ENCODE data around the gene SLC18A2. TPM values are rescaled to one million over a fixed set of nuclear protein-coding genes. Genes with fewer than 3 reads are reported as not detected.

The SLC18A2 gene
- total RNA-seq, result 1.0 TPM

DNA sequence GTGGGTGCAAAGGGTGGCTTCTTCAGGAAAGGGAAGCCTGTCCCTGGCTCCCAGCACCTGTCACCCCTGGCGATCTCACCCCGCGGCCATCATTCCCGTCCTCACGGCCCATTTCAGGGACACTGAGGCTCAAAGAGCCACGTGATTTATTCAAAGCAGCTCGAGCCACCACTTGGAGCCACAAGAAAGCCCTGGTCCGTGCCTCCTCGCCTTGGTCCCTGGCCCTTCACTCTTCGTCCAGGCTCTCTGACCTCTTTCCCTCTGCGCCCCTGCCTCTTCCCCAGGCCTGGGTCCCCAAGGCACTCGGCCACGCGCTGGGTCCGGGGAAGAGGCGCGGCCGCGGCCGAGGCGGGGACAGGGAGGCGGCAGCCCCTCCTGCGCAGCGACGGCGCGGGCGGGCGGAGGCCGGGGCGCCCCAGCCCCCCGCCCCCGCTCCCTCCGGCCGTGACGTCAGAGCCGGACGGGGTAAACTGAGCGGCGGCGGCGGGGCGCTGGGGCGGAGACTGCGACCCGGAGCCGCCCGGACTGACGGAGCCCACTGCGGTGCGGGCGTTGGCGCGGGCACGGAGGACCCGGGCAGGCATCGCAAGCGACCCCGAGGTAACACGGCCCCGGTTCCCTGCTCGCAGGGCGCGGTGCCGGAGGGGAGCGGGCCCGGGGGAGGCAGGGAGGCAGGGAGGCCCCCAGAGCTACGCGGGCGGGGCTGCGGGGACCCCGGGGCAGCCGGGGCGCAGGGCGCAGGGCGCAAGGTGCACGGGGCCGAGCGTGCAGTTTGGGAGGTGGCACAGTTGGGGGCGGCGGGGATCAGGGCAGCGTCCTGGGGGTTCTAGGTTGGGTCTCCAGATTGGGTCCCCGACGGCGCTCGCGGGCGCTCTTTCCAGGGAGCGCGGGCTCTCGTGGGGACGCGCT lies at the start of gene SLC18A2:
TSS of gene SLC18A2 (plus strand) at position 494 of the 909 bp plus-strand sequence. CDS start 580 bp downstream, outside the sequence.
- Histone ChIP-seq H3K27ac (ENCODE audit: low read depth, low read length) (no peak within 1 kb of the TSS), H3K9me3 (ENCODE audit: control insufficient read depth in 3 of 3, low read length in 3 of 3) (no peaks in the 10 kb centered on the region), H3K9ac (ENCODE audit: low read depth in 1 of 3, low read length in 3 of 3) (no peak within 1 kb of the TSS), H3K36me3 (ENCODE audit: control insufficient read depth in 3 of 3, insufficient read depth in 3 of 3, low read length in 3 of 3) (no peaks in the 10 kb centered on the region), H3K4me1 (ENCODE audit: control insufficient read depth in 3 of 3, insufficient read depth in 3 of 3, low read length in 3 of 3) (no peaks in the 10 kb centered on the region), H3K27me3 (ENCODE audit: control insufficient read depth in 3 of 3, insufficient read depth in 3 of 3, low read length in 3 of 3) (peaks cover 39 to 55% (median 48%) of the 10 kb centered on the region in 3 donors), H3K4me3 (ENCODE audit: low read length in 3 of 3) (no peak within 1 kb of the TSS)

DNA sequence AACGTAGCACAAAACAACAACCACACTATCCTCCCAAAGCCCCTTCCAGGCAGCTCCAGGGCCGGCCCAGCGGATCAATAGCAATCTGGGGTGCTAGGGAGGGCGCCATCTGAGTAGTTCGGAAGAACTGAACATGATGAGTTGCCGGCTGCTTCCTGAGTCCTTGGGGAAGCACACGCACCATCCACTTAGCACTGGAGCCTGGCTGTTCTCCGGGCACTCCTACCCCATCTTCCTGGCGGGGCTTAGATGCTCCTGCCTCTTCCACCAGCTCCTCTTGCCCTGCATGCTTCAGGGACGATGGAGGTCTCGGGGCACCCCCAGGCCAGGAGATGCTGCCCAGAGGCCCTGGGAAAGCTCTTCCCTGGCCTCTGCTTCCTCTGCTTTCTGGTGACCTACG lies 43.7 kb upstream of the SLC18A2 start, which contains the start of gene KCNK18:
TSS of gene KCNK18 (plus strand) at position 301 of the 400 bp plus-strand sequence. CDS start at position 301, 0 bp downstream.
- H3K4me1 ChIP-seq (ENCODE audit: control insufficient read depth in 3 of 3, insufficient read depth in 3 of 3, low read length in 3 of 3), result no peaks in the 10 kb centered on the region
- no peak within 1 kb of the TSS for H3K4me3 ChIP-seq (ENCODE audit: low read length in 3 of 3)
- H3K27ac ChIP-seq (ENCODE audit: low read depth, low read length), result no peak within 1 kb of the TSS
- H3K9ac ChIP-seq (ENCODE audit: low read depth in 1 of 3, low read length in 3 of 3), result no peak within 1 kb of the TSS
- H3K9me3 ChIP-seq (ENCODE audit: control insufficient read depth in 3 of 3, low read length in 3 of 3), result no peaks in the 10 kb centered on the region
- peaks cover 3 to 8% (median 7%) of the 10 kb centered on the region in 3 donors for H3K27me3 ChIP-seq (ENCODE audit: control insufficient read depth in 3 of 3, insufficient read depth in 3 of 3, low read length in 3 of 3)
- H3K36me3 ChIP-seq (ENCODE audit: control insufficient read depth in 3 of 3, insufficient read depth in 3 of 3, low read length in 3 of 3), result no peaks in the 10 kb centered on the region

DNA sequence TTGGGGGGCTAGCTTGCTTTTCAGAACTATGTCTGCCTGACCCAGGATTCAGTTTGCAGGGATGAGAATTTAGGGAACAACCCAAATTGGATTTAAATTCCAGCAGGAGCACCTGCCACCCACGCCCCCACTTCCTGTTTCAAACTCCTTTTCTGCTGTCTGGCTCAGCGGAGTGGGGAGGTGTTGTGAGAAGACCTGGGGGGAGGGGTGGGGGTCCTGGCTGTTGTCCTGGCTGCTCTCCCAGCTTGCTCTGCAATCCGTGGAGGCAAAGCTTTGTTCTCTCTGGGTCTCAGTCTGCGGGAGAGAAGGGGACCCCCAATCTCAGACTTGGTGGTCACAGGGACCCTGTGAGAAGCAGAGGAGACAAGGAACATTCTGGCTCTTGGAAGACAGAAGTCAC lies 42.8 kb upstream of the SLC18A2 start:
- Histone ChIP-seq H3K27me3 (ENCODE audit: control insufficient read depth in 3 of 3, insufficient read depth in 3 of 3, low read length in 3 of 3) (peaks cover 4 to 11% (median 11%) of the 10 kb centered on the region in 3 donors), H3K4me1 (ENCODE audit: control insufficient read depth in 3 of 3, insufficient read depth in 3 of 3, low read length in 3 of 3) (no peaks in the 10 kb centered on the region), H3K9me3 (ENCODE audit: control insufficient read depth in 3 of 3, low read length in 3 of 3) (no peaks in the 10 kb centered on the region), H3K9ac (ENCODE audit: low read depth in 1 of 3, low read length in 3 of 3) (no peak overlapping the region), H3K27ac (ENCODE audit: low read depth, low read length) (no peak overlapping the region), H3K36me3 (ENCODE audit: control insufficient read depth in 3 of 3, insufficient read depth in 3 of 3, low read length in 3 of 3) (no peaks in the 10 kb centered on the region), H3K4me3 (ENCODE audit: low read length in 3 of 3) (no peak overlapping the region)

DNA sequence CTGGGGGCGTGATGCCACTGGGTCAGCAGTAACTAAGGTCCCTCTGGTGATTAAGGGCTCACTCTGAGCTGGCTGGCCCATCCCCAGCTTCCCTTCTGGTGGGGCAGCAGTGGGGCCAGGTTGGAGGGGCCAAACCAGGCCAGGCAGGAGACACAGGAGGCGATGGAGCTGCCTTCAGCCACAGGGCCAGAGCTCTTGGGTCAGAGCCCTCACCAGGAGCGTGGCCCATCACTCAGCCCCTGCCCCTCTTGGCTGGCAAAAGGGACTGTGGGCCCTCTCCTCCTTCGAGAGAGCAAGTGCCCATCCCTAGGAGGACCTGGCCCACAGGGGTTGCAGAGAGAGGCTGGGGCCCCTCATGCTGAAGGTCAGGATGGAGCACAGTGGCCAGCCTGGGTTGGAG lies 39.1 kb upstream of the SLC18A2 start:
- peaks cover 7 to 11% (median 8%) of the 10 kb centered on the region in 3 donors for H3K27me3 ChIP-seq (ENCODE audit: control insufficient read depth in 3 of 3, insufficient read depth in 3 of 3, low read length in 3 of 3)
- H3K4me1 ChIP-seq (ENCODE audit: control insufficient read depth in 3 of 3, insufficient read depth in 3 of 3, low read length in 3 of 3), result no peaks in the 10 kb centered on the region
- no peak overlapping the region for H3K27ac ChIP-seq (ENCODE audit: low read depth, low read length)
- no peak overlapping the region for H3K4me3 ChIP-seq (ENCODE audit: low read length in 3 of 3)
- no peaks in the 10 kb centered on the region for H3K9me3 ChIP-seq (ENCODE audit: control insufficient read depth in 3 of 3, low read length in 3 of 3)
- H3K36me3 ChIP-seq (ENCODE audit: control insufficient read depth in 3 of 3, insufficient read depth in 3 of 3, low read length in 3 of 3), result no peaks in the 10 kb centered on the region
- H3K9ac ChIP-seq (ENCODE audit: low read depth in 1 of 3, low read length in 3 of 3), result no peak overlapping the region

DNA sequence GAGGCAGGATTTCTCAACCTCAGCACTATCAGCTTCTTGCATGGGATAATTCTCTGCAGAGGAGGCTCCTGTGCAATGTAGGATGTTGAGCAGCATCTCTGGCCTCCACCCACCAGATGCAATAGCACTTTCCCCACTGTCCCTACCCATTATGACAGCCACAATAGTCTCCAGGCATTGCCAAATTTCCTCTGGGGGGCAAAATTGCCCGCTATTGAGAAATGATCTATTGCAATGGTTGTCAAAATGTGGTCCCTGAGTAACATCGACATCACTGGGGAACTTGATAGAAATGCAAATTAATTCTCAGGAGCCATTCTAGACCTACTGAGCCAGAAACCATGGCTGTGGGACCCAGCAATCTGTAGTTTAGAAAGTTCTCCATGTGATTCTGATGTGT lies 36.6 kb upstream of the SLC18A2 start:
- Histone ChIP-seq H3K36me3 (ENCODE audit: control insufficient read depth in 3 of 3, insufficient read depth in 3 of 3, low read length in 3 of 3) (no peaks in the 10 kb centered on the region), H3K27ac (ENCODE audit: low read depth, low read length) (no peak overlapping the region), H3K4me1 (ENCODE audit: control insufficient read depth in 3 of 3, insufficient read depth in 3 of 3, low read length in 3 of 3) (no peaks in the 10 kb centered on the region), H3K27me3 (ENCODE audit: control insufficient read depth in 3 of 3, insufficient read depth in 3 of 3, low read length in 3 of 3) (peaks cover 7 to 12% (median 11%) of the 10 kb centered on the region in 3 donors), H3K9ac (ENCODE audit: low read depth in 1 of 3, low read length in 3 of 3) (no peak overlapping the region), H3K4me3 (ENCODE audit: low read length in 3 of 3) (no peak overlapping the region), H3K9me3 (ENCODE audit: control insufficient read depth in 3 of 3, low read length in 3 of 3) (no peaks in the 10 kb centered on the region)

DNA sequence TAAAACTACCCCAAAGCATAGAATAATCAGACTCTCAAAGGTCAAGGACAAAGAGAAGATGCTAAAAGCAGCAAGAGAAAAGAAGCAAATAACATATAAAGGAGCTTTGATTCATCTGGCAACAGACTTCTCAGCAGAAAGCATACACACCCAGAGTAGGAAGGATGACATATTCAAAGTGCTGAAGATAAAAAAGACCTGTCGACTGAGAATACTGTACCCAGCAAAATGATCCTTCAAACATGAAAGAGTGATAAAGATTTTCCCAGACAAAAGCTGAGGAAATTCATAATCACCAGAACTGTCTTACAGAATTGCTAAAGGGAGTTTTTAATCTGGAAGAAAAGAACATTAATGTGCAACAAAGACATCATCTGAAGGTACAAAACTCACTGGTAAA lies 28.7 kb upstream of the SLC18A2 start:
- no peaks in the 10 kb centered on the region for H3K36me3 ChIP-seq (ENCODE audit: control insufficient read depth in 3 of 3, insufficient read depth in 3 of 3, low read length in 3 of 3)
- H3K4me1 ChIP-seq (ENCODE audit: control insufficient read depth in 3 of 3, insufficient read depth in 3 of 3, low read length in 3 of 3), result peaks cover 5 to 10% (median 9%) of the 10 kb centered on the region in 3 donors
- H3K9ac ChIP-seq (ENCODE audit: low read depth in 1 of 3, low read length in 3 of 3), result no peak overlapping the region
- H3K27ac ChIP-seq (ENCODE audit: low read depth, low read length), result no peak overlapping the region
- H3K4me3 ChIP-seq (ENCODE audit: low read length in 3 of 3), result no peak overlapping the region
- peaks cover 0 to 4% (median 4%) of the 10 kb centered on the region in 3 donors for H3K9me3 ChIP-seq (ENCODE audit: control insufficient read depth in 3 of 3, low read length in 3 of 3)
- peaks cover 26 to 40% (median 28%) of the 10 kb centered on the region in 3 donors for H3K27me3 ChIP-seq (ENCODE audit: control insufficient read depth in 3 of 3, insufficient read depth in 3 of 3, low read length in 3 of 3)

DNA sequence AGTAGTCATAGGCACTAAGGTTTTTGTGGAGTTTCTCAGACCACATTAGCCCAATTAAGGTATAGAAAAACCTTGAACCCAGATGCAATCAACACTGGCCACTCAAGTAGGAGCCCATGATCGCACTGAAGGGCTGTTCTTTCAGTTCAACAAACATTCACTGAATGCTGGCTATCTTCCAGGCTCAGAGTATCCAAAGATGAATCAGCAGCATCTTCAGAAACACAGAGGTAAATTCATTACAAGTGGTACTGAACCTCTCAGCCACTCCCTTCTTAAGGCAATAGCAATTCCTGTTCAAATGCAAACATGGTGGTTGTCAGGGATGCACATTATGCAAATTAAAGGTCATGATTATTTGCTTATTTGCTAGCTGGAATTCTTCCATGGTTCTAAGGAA lies 26.5 kb upstream of the SLC18A2 start:
- Histone ChIP-seq H3K4me1 (ENCODE audit: control insufficient read depth in 3 of 3, insufficient read depth in 3 of 3, low read length in 3 of 3) (peaks cover 7 to 12% (median 9%) of the 10 kb centered on the region in 3 donors), H3K36me3 (ENCODE audit: control insufficient read depth in 3 of 3, insufficient read depth in 3 of 3, low read length in 3 of 3) (no peaks in the 10 kb centered on the region), H3K27ac (ENCODE audit: low read depth, low read length) (no peak overlapping the region), H3K9me3 (ENCODE audit: control insufficient read depth in 3 of 3, low read length in 3 of 3) (peaks cover 0 to 4% (median 4%) of the 10 kb centered on the region in 3 donors), H3K27me3 (ENCODE audit: control insufficient read depth in 3 of 3, insufficient read depth in 3 of 3, low read length in 3 of 3) (peaks cover 34 to 48% (median 43%) of the 10 kb centered on the region in 3 donors), H3K9ac (ENCODE audit: low read depth in 1 of 3, low read length in 3 of 3) (no peak overlapping the region), H3K4me3 (ENCODE audit: low read length in 3 of 3) (no peak overlapping the region)

DNA sequence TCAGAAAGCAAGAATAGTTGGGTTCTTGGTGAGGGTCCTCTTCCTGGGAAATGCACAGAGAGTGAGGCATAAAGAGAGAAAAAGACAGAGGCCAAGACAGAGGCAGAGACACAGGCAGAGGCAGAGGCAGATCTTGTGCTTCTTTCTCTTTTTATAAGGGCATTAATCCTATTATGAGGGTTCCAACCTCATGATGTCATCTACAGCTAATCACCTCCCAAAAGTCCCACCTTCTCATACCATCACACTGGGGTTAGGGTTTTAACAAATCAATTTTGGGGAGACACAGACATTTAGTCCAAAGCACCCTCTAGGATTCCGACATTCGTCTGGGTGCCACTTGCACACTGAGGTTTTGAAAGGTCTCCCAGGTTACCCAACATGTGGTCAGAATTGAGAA lies 25.8 kb upstream of the SLC18A2 start:
- peaks cover 34 to 48% (median 40%) of the 10 kb centered on the region in 3 donors for H3K27me3 ChIP-seq (ENCODE audit: control insufficient read depth in 3 of 3, insufficient read depth in 3 of 3, low read length in 3 of 3)
- H3K9me3 ChIP-seq (ENCODE audit: control insufficient read depth in 3 of 3, low read length in 3 of 3), result peaks cover 0 to 4% (median 4%) of the 10 kb centered on the region in 3 donors
- H3K9ac ChIP-seq (ENCODE audit: low read depth in 1 of 3, low read length in 3 of 3), result no peak overlapping the region
- peaks cover 7 to 12% (median 9%) of the 10 kb centered on the region in 3 donors for H3K4me1 ChIP-seq (ENCODE audit: control insufficient read depth in 3 of 3, insufficient read depth in 3 of 3, low read length in 3 of 3)
- no peaks in the 10 kb centered on the region for H3K36me3 ChIP-seq (ENCODE audit: control insufficient read depth in 3 of 3, insufficient read depth in 3 of 3, low read length in 3 of 3)
- no peak overlapping the region for H3K27ac ChIP-seq (ENCODE audit: low read depth, low read length)
- H3K4me3 ChIP-seq (ENCODE audit: low read length in 3 of 3), result no peak overlapping the region

DNA sequence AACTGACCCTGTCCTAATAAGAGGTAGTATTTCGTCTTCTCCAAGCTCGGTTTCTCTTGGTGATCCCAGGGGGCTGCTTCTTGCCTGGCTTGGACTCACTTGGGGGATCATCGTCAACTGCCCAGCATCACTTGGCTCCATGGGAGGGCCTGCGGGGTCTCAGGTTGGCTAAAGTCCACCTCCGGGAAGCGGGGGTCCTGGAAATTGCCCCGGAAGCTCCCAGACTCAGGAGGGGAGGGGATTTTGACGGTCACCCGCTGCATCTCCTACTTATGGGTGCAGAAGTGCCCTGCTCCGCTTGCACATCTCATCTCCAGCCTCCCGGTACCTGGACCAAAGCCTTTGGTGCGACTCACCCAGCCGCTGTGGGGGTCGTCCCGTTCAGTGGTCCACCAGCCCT lies 24.9 kb upstream of the SLC18A2 start:
- Histone ChIP-seq H3K9me3 (ENCODE audit: control insufficient read depth in 3 of 3, low read length in 3 of 3) (peaks cover 0 to 4% (median 4%) of the 10 kb centered on the region in 3 donors), H3K27me3 (ENCODE audit: control insufficient read depth in 3 of 3, insufficient read depth in 3 of 3, low read length in 3 of 3) (peaks cover 34 to 49% (median 49%) of the 10 kb centered on the region in 3 donors), H3K27ac (ENCODE audit: low read depth, low read length) (no peak overlapping the region), H3K4me3 (ENCODE audit: low read length in 3 of 3) (peak overlapping the region in 1 of 3 donors; percentile 14), H3K9ac (ENCODE audit: low read depth in 1 of 3, low read length in 3 of 3) (no peak overlapping the region), H3K36me3 (ENCODE audit: control insufficient read depth in 3 of 3, insufficient read depth in 3 of 3, low read length in 3 of 3) (no peaks in the 10 kb centered on the region), H3K4me1 (ENCODE audit: control insufficient read depth in 3 of 3, insufficient read depth in 3 of 3, low read length in 3 of 3) (peaks cover 7 to 12% (median 9%) of the 10 kb centered on the region in 3 donors)

All from skeletal muscle tissue (tissue), 4 donors.